HepG2 (cell line): ENCODE measurements around the gene CFAP61. TPM values are rescaled to one million over a fixed set of nuclear protein-coding genes. Genes with fewer than 3 reads are reported as not detected.

ENCODE experiments used
- E2F2 ChIP-seq: sonication (generic); formaldehyde crosslinking; IDR thresholded peaks from 2 replicates; pipeline ENCODE4 v1.4.0; 2020; ENCODE audit warnings: missing genetic modification reagents, borderline replicate concordance
- HES4 ChIP-seq: sonication (generic); formaldehyde crosslinking; IDR thresholded peaks from 2 replicates; pipeline ENCODE4 v1.9.0; 2021; ENCODE audit warnings: mild to moderate bottlenecking, missing genetic modification reagents, borderline replicate concordance
- KAT8 ChIP-seq: IDR thresholded peaks from 2 replicates; pipeline ENCODE4 v1.6.1; 2016; ENCODE audit warnings: missing genetic modification reagents, missing compliant biosample characterization
- NR3C1 ChIP-seq: sonication (generic); formaldehyde crosslinking; IDR thresholded peaks from 2 replicates; pipeline ENCODE4 v1.4.0; 2020; ENCODE audit warnings: missing genetic modification reagents
- PHF8 ChIP-seq: sonication (generic); formaldehyde crosslinking; IDR thresholded peaks from 2 replicates; pipeline ENCODE4 v1.5.0; 2020; ENCODE audit warnings: missing genetic modification reagents
- POLR2AphosphoS5 ChIP-seq: IDR thresholded peaks from 2 replicates; pipeline ENCODE4 v1.6.1; 2012; ENCODE audit warnings: low read depth, low read length
- RARG ChIP-seq: sonication (generic); formaldehyde crosslinking; IDR thresholded peaks from 2 replicates; pipeline ENCODE4 v1.4.0; 2020; ENCODE audit warnings: low read depth, mild to moderate bottlenecking, missing genetic modification reagents
- TBX2 ChIP-seq: sonication (generic); formaldehyde crosslinking; IDR thresholded peaks from 2 replicates; pipeline ENCODE4 v1.5.0; 2020; ENCODE audit warnings: missing genetic modification reagents, mild to moderate bottlenecking, borderline replicate concordance
- U2AF1 ChIP-seq: fragments of 200-400 bp; formaldehyde crosslinking; optimal IDR thresholded peaks from 2 replicates; pipeline ENCODE3; 2017; ENCODE audit warnings: mild to moderate bottlenecking, low read depth, low read length
- ZBTB10 ChIP-seq: sonication (generic); formaldehyde crosslinking; IDR thresholded peaks from 2 replicates; pipeline ENCODE4 v1.4.0; 2020; ENCODE audit warnings: missing genetic modification reagents, borderline replicate concordance
- ZNF142 ChIP-seq: sonication (generic); formaldehyde crosslinking; IDR thresholded peaks from 2 replicates; pipeline ENCODE4 v1.4.0; 2020; ENCODE audit warnings: missing genetic modification reagents
- ZNF343 ChIP-seq: sonication (generic); formaldehyde crosslinking; IDR thresholded peaks from 2 replicates; pipeline ENCODE4 v1.4.0; 2020; ENCODE audit warnings: mild to moderate bottlenecking, missing genetic modification reagents
- ZNF800 ChIP-seq: sonication (generic); formaldehyde crosslinking; IDR thresholded peaks from 2 replicates; pipeline ENCODE4 v1.4.0; 2020; ENCODE audit warnings: missing genetic modification reagents
- ZNF850 ChIP-seq: sonication (generic); formaldehyde crosslinking; conservative IDR thresholded peaks from 2 replicates; pipeline ENCODE4 v1.9.0; 2021; ENCODE audit warnings: mild to moderate bottlenecking, missing genetic modification reagents
- ZUFSP ChIP-seq: sonication (generic); formaldehyde crosslinking; IDR thresholded peaks from 2 replicates; pipeline ENCODE4 v1.9.0; 2021; ENCODE audit warnings: missing genetic modification reagents, mild to moderate bottlenecking, borderline replicate concordance
- polyA plus RNA-seq, 8 experiments: library from polyadenylated mRNA; depleted of rRNA in 3 of 8; stranded (reverse) in 7 of 8; unstranded in 1 of 8; fragments of >200 nt; fragmentation: Illumina TruSeq in 4 of 8; extraction: Trizol in 4 of 8; gene quantifications; 2 replicates each; pipeline versions ENCODE4 v1.2.1 to v1.2.3, GENCODE V29; 2011 to 2016; ENCODE audit warnings: low read depth in 4 of 8, missing spikeins in 1 of 8, mixed read lengths in 1 of 8; ENCODE audit not compliant: insufficient read depth in 1 of 8
- total RNA-seq, 5 experiments: library from RNA; depleted of rRNA; stranded (reverse); fragments of >200 nt; fragmentation: Illumina TruSeq; extraction: Trizol; gene quantifications; 2 replicates each; pipeline ENCODE4 v1.2.3, GENCODE V29; 2016; ENCODE audit warnings: low read depth in 1 of 5

The CFAP61 gene
- total and polyA plus RNA-seq, 2 of the 13 experiments (the other 11 are each of a cell fraction or from before 2014, with no cell fraction given), result 0.27 TPM; not detected in 1

- TF ChIP-seq KAT8 (no peak), RARG (CRISPR knock-in tag) (no peak), HES4 (CRISPR knock-in tag) (no peak), ZNF800 (CRISPR knock-in tag) (peak; percentile 68; the same call in 1 of the 2 replicates), E2F2 (CRISPR knock-in tag) (no peak), PHF8 (CRISPR knock-in tag) (peak; percentile 36; the same call in 1 of the 2 replicates), ZNF343 (no peak), NR3C1 (CRISPR knock-in tag) (no peak), ZNF142 (CRISPR knock-in tag) (no peak), ZBTB10 (CRISPR knock-in tag) (no peak), ZUFSP (CRISPR knock-in tag) (no peak), POLR2AphosphoS5 (no peak), U2AF1 (no peak), TBX2 (CRISPR knock-in tag) (peak; percentile 27; the same call in 1 of the 2 replicates), ZNF850 (no peak)
Measured at GRCh38 chr20:20363799-20364592, 311.7 kb downstream of the CFAP61 start (continued).
